OCI-LY7 (cell line): ENCODE data around the gene ANKRD40. TPM values are rescaled to one million over a fixed set of nuclear protein-coding genes. Genes with fewer than 3 reads are reported as not detected.

Experiments
- BruUV-seq: library from RNA; stranded (reverse); fragments of 400-500 nt; replicated peaks from 2 replicates; lab custom pipeline; 2021; lab: Mats Ljungman, UMichigan
- CTCF ChIA-PET: fragments of 300-600 bp; sonication (Branson Sonifier 250); formaldehyde crosslinking; loops from one replicate; lab custom pipeline; 2022; ENCODE audit warnings: antibody characterized with exemption; ENCODE audit not compliant: unreplicated experiment; lab: Charles Lee
- POLR2A ChIA-PET: fragments of 300-600 bp; sonication (Branson Sonifier 250); formaldehyde crosslinking; loops from one replicate; lab custom pipeline; 2022; ENCODE audit warnings: antibody characterized with exemption; lab: Charles Lee
- DNase-seq: peaks from one replicate; pipeline ENCODE4 v3.0.0-alpha.2; 2015; ENCODE audit warnings: low spot score
- H2AFZ ChIP-seq: fragments of 200-600 bp; sonication (generic), shearing (Covaris generic); 2 replicates; pipeline ENCODE4 v1.6.1; 2014; ENCODE audit warnings: mild to moderate bottlenecking, antibody characterized with exemption, low read length, moderate library complexity
- H3K27ac ChIP-seq: fragments of 200-600 bp; sonication (generic); 2 replicates; pipeline ENCODE4 v1.5.1; 2014; ENCODE audit warnings: mixed run types, low read depth, mild to moderate bottlenecking, moderate library complexity, low read length, inconsistent platforms; ENCODE audit not compliant: poor library complexity, severe bottlenecking
- H3K36me3 ChIP-seq: fragments of 200-600 bp; sonication (generic); 2 replicates; pipeline ENCODE4 v1.6.1; 2014; ENCODE audit warnings: mild to moderate bottlenecking, antibody characterized with exemption, low read length, moderate library complexity, mixed read lengths; ENCODE audit not compliant: insufficient read depth
- H3K4me1 ChIP-seq: fragments of 200-600 bp; sonication (generic); 2 replicates; pipeline ENCODE4 v1.5.1; 2014; ENCODE audit warnings: mild to moderate bottlenecking, low read length; ENCODE audit not compliant: insufficient read depth, poor library complexity, severe bottlenecking
- H3K4me2 ChIP-seq: fragments of 200-600 bp; sonication (generic); 2 replicates; pipeline ENCODE4 v1.6.1; 2014; ENCODE audit warnings: mild to moderate bottlenecking, low read length
- H3K4me3 ChIP-seq: fragments of 200-600 bp; sonication (generic); 2 replicates; pipeline ENCODE4 v1.5.1; 2014; ENCODE audit warnings: mild to moderate bottlenecking, low read depth, low read length; ENCODE audit not compliant: poor library complexity, severe bottlenecking
- H3K79me2 ChIP-seq: fragments of 200-600 bp; sonication (generic); 2 replicates; pipeline ENCODE4 v1.6.1; 2016; ENCODE audit warnings: low read depth, mild to moderate bottlenecking, low read length, moderate library complexity, mixed read lengths; ENCODE audit not compliant: insufficient read depth
- H3K9me2 ChIP-seq: fragments of 200-600 bp; sonication (generic); 2 replicates; pipeline ENCODE4 v1.6.1; 2016; ENCODE audit warnings: mild to moderate bottlenecking, low read length, mixed read lengths; ENCODE audit not compliant: insufficient read depth
- H3K9me3 ChIP-seq: fragments of 200-600 bp; sonication (generic); 2 replicates; pipeline ENCODE4 v1.6.1; 2014; ENCODE audit warnings: mild to moderate bottlenecking, mixed run types, low read length, mixed read lengths
- H4K20me1 ChIP-seq: fragments of 200-600 bp; sonication (generic); 2 replicates; pipeline ENCODE4 v1.6.1; 2014; ENCODE audit warnings: mild to moderate bottlenecking, antibody characterized with exemption, low read length, moderate library complexity, mixed read lengths; ENCODE audit not compliant: insufficient read depth
- EZH2phosphoT487 ChIP-seq: fragments of 200-600 bp; sonication (generic); IDR thresholded peaks from 2 replicates; pipeline ENCODE4 v1.6.1; 2018; ENCODE audit warnings: low read depth, borderline replicate concordance, mild to moderate bottlenecking, mixed run types, antibody characterized with exemption, low read length, moderate library complexity, mixed read lengths
- intact Hi-C: fragments of 100-400 bp; cut with micrococcal nuclease; formaldehyde crosslinking; loops from one replicate; pipeline ENCODE4 v1.10.0; 2022; ENCODE audit not compliant: unreplicated experiment
- total RNA-seq, 2 experiments: library from RNA; depleted of rRNA in 1 of 2; stranded (reverse); fragments of >200 nt in 1 of 2; shearing (Covaris generic) in 1 of 2; gene quantifications; 2 replicates each; pipeline ENCODE4 v1.2.3, GENCODE V29; 2014 to 2022
- TF ChIP-seq, protein P1 (sequence below): fragments of 200-600 bp; sonication (generic); conservative IDR thresholded peaks from 2 replicates; pipeline ENCODE4 v1.5.1; 2014; ENCODE audit warnings: mild to moderate bottlenecking, antibody characterized with exemption, low read length, moderate library complexity, mixed read lengths

ANKRD40 gene
- total RNA-seq, 2 experiments from 2014 or later = 27.7 to 47.9 TPM

DNA sequence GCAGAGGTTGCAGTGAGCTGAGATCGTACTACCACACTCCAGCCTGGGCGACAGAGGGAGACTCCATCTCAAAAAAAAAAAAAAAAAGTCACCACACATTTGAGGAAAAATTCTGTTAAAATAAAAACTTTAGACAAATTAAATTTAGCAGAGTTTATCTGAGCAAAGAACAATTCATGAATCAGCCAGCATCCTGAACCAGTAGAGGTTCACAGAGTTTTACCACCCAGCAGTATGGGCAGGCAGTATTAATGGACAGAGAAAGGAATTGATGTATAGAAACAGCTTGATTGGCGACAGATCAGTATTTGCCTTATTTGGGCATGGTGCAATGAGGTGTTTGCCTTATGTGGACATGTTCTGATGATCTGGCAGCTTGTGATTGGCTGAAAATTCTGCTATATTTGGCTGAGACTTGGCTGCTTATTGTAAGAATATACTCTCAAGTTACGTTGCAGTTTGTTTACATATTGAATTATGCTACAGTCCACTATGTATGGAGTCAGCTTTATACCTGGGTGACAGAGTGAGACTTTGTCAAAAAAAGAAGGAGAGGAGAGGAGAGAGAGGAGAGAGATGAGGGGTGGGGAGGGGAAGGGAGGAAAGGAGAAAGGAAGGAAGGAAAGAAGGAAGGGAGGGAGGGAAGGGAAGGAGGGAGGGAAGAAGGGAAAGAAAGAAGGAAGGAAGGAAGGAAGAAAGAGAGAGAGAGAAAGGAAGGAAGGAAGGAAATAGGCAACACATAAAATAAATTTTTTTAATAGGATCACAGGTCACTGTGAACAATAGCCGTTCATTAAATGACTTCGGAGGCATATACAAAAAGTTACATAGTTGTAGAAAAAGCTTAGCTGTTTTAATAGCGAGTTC is 58.4 kb downstream of the ANKRD40 start:
- no peak for DNase-seq
- Histone ChIP-seq H3K36me3 (no peaks in the 10 kb centered on the region), H3K4me1 (no peaks in the 10 kb centered on the region), H2AFZ (no peak overlapping the region), H4K20me1 (no peaks in the 10 kb centered on the region), H3K4me3 (no peak overlapping the region), H3K9me2 (no peaks in the 10 kb centered on the region), H3K79me2 (no peaks in the 10 kb centered on the region), H3K27ac (no peak overlapping the region), H3K9me3 (peaks cover 5% of the 10 kb centered on the region; the same call in 1 of the 2 replicates), H3K4me2 (no peak overlapping the region)
- intact Hi-C loops = no loop called here
- no peak for TF ChIP-seq EZH2phosphoT487
- TF ChIP-seq, protein P1, sequence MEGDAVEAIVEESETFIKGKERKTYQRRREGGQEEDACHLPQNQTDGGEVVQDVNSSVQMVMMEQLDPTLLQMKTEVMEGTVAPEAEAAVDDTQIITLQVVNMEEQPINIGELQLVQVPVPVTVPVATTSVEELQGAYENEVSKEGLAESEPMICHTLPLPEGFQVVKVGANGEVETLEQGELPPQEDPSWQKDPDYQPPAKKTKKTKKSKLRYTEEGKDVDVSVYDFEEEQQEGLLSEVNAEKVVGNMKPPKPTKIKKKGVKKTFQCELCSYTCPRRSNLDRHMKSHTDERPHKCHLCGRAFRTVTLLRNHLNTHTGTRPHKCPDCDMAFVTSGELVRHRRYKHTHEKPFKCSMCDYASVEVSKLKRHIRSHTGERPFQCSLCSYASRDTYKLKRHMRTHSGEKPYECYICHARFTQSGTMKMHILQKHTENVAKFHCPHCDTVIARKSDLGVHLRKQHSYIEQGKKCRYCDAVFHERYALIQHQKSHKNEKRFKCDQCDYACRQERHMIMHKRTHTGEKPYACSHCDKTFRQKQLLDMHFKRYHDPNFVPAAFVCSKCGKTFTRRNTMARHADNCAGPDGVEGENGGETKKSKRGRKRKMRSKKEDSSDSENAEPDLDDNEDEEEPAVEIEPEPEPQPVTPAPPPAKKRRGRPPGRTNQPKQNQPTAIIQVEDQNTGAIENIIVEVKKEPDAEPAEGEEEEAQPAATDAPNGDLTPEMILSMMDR = no peak
- no TSS peak for BruUV-seq
- POLR2A ChIA-PET = no interaction called here
- CTCF ChIA-PET = no interaction called here

DNA sequence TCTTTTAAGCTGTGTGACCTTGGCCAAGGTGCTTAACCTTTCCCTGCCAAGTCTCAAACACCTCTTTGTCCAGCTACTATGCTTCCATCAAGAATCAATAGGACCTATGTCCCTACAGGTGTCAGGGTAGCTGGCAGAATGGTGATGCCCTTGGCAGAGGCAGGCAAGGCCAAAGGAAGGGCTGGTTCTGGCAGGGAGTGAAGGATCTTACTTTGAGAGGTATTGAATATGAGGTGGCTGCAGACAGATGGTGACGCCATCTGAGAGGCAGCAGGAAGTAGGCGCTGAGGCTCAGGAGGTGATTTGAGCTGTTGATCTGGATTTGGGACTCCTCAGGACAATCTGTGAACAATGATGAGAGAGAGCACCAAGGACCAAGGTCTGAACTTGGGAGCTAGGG is 60.5 kb downstream of the ANKRD40 start:
- H3K4me3 ChIP-seq = no peak overlapping the region
- no peaks in the 10 kb centered on the region for H3K9me2 ChIP-seq
- H4K20me1 ChIP-seq = no peaks in the 10 kb centered on the region
- no peak overlapping the region for H3K27ac ChIP-seq
- DNase-seq = no peak
- ChIA-PET CTCF (no interaction called here), POLR2A (no interaction called here)
- intact Hi-C loops = no loop called here
- peaks cover 5% of the 10 kb centered on the region; the same call in 1 of the 2 replicates for H3K9me3 ChIP-seq
- H3K79me2 ChIP-seq = no peaks in the 10 kb centered on the region
- no peaks in the 10 kb centered on the region for H3K4me1 ChIP-seq
- H2AFZ ChIP-seq = no peak overlapping the region
- H3K4me2 ChIP-seq = no peak overlapping the region
- H3K36me3 ChIP-seq = no peaks in the 10 kb centered on the region
- TF ChIP-seq EZH2phosphoT487 = no peak
- TF ChIP-seq, protein P1 = no peak
- no TSS peak for BruUV-seq
